ENCODE measurements around the gene ALKBH1.

The ALKBH1 gene

GRCh38 chr14:77646907-77647306, 60.9 kb downstream of the ALKBH1 start:
- TF ChIP-seq CTCF (IDR thresholded peaks at IDR 0.05): no peak

- TF ChIP-seq CTCF (IDR thresholded peaks at IDR 0.05): no peak
These were observed 62.1 kb downstream of the ALKBH1 start for GRCh38 chr14:77645520-77646230.

GRCh38 chr14:77642407-77642806, 65.4 kb downstream of the ALKBH1 start:
- no peak for TF ChIP-seq CTCF (IDR thresholded peaks at IDR 0.05)

GRCh38 chr14:77641534-77642341, 66.1 kb downstream of the ALKBH1 start:
- no peak for TF ChIP-seq CTCF (IDR thresholded peaks at IDR 0.05)

- TF ChIP-seq CTCF (IDR thresholded peaks at IDR 0.05): no peak
These were observed 66.9 kb downstream of the ALKBH1 start for GRCh38 chr14:77640756-77641533.

GRCh38 chr14:77638771-77639171, 69.1 kb downstream of the ALKBH1 start:
- no peak for TF ChIP-seq CTCF (IDR thresholded peaks at IDR 0.05)

GRCh38 chr14:77630111-77630510, 77.7 kb downstream of the ALKBH1 start:
- no peak for TF ChIP-seq CTCF (IDR thresholded peaks at IDR 0.05)
